Activated naive CD8-positive, alpha-beta T cell treated with anti-CD3 and anti-CD28 coated beads, Interleukin-2, amount 50 U/mL, for 24 hours (primary cell): ENCODE measurements around the gene SMPD3.

ENCODE experiments used
- ATAC-seq: fragments of 150-1000 bp; cut with Tn5 transposase; one replicate; pipeline ENCODE4 v1.10.0; 2021
- DNase-seq: peaks from one replicate; pipeline ENCODE4 v3.0.0; 2021
- H3K27ac Mint-ChIP-seq: one replicate; pipeline ENCODE4 v1.8.0; 2021; ENCODE audit warnings: mild to moderate bottlenecking, mixed read lengths
- H3K27me3 Mint-ChIP-seq: one replicate; pipeline ENCODE4 v1.8.0; 2021; ENCODE audit warnings: mixed read lengths
- H3K36me3 Mint-ChIP-seq: one replicate; pipeline ENCODE4 v1.8.0; 2021; ENCODE audit warnings: low read depth, mixed read lengths
- H3K4me1 Mint-ChIP-seq: one replicate; pipeline ENCODE4 v1.8.0; 2021; ENCODE audit warnings: mixed read lengths
- H3K4me3 Mint-ChIP-seq: one replicate; pipeline ENCODE4 v1.8.0; 2021; ENCODE audit warnings: mild to moderate bottlenecking, moderate library complexity, mixed read lengths
- H3K9me3 Mint-ChIP-seq: one replicate; pipeline ENCODE4 v1.8.0; 2021; ENCODE audit warnings: mixed read lengths

SMPD3 gene

DNA sequence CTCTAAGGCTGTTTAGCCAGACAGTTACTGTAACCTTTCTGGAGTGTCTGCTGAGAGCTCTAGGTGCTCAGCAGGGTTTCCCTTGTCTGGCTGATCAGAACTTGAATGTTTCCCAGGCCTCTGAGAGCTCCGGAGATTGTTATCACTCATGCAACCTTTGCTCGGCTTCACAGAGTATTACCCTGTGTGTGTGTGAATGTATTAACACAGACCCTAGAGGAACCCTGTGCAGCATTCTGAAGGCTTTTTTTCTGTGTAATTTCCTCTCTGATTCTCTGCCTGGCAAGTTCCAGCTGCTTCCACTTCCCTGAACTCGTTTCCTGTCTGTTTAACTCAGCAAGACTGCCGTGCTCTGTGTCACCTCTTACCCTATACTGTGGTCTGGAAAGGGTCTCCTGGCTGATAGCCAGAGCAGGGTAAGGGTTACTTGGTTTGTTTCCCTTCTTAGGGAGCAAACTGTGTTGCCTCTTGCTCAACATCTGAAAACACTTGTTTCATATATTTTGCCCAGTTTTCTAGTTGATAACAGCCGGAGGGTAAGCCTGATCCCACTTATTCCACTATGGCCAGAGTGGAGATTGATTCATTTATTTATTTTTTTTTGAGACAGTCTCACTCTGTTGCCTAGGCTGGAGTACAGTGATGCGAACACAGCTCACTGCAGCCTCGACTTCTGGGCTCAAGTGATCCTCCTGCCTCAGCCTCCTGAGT lies 115.7 kb downstream of the SMPD3 start:
- H3K27me3 Mint-ChIP-seq = no peaks in the 10 kb centered on the region
- peaks cover 40% of the 10 kb centered on the region for H3K36me3 Mint-ChIP-seq
- H3K4me3 Mint-ChIP-seq = no peak overlapping the region

DNA sequence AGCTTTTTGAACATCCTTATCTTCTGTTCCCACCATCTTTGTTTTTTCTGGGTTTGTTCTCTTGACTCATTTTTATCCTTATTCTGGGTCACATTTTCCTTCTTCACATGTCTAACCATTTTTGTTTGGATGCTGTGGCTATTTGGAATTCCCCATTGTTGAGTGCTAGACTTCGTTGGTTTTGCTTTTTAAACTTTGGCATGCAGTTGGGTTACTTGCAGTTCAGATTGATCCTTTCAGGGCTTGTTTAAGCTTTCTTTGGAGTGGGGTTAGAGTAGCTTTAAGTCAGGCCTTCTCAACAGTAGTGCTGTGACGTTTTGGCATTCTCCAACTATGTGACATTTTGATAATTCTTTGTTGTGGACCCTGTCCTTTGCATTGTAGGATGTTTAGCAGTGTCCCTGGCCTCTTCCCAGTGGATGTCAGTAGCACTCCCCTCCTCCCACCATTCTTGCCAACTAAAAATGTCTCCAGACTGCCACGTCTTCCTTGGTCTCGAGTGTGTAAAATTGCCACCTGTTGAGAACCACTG lies 116.4 kb downstream of the SMPD3 start:
- Mint-ChIP-seq H3K36me3 (peaks cover 38% of the 10 kb centered on the region), H3K4me1 (peaks cover 22% of the 10 kb centered on the region), H3K27me3 (no peaks in the 10 kb centered on the region), H3K27ac (peak overlapping the region; percentile 33), H3K9me3 (no peaks in the 10 kb centered on the region), H3K4me3 (no peak overlapping the region)
- ATAC-seq (no peak), DNase-seq (no peak)

More for the DNA sequence above, 115.7 kb downstream of the SMPD3 start:
- Mint-ChIP-seq H3K4me1 (peaks cover 18% of the 10 kb centered on the region), H3K27ac (peak overlapping the region; percentile 33), H3K9me3 (no peaks in the 10 kb centered on the region)
- no peak for ATAC-seq
- no peak for DNase-seq

DNA sequence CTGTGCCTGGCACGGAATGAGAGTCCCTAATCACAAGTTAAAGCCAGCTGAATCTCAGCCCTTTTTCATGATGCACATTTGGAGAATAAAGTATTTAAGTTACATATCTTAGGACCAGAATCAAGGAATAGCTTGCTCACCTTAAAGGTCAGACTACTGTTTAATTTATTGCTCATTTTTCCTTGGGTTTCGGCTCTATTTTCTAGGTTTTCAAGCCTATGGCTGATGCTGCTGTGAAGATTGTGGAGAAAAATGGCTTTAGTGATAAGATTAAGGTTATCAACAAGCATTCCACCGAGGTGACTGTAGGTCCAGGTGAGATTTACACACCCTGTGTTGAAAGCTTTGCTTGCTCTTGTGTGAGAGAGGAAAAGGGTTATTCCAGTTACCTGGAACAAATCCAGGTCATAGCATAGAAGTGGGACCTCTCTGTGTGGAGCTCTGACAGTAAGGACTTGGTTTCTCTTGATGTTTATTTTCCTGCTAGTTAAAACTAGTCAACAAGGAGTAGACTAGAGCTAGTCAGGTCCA lies 119.4 kb downstream of the SMPD3 start:
- no peak overlapping the region for H3K4me3 Mint-ChIP-seq
- no peaks in the 10 kb centered on the region for H3K9me3 Mint-ChIP-seq
- H3K27me3 Mint-ChIP-seq = no peaks in the 10 kb centered on the region
- DNase-seq (no peak), ATAC-seq (no peak)
- H3K36me3 Mint-ChIP-seq = peaks cover 34% of the 10 kb centered on the region
- H3K4me1 Mint-ChIP-seq = peaks cover 22% of the 10 kb centered on the region
- H3K27ac Mint-ChIP-seq = no peak overlapping the region

DNA sequence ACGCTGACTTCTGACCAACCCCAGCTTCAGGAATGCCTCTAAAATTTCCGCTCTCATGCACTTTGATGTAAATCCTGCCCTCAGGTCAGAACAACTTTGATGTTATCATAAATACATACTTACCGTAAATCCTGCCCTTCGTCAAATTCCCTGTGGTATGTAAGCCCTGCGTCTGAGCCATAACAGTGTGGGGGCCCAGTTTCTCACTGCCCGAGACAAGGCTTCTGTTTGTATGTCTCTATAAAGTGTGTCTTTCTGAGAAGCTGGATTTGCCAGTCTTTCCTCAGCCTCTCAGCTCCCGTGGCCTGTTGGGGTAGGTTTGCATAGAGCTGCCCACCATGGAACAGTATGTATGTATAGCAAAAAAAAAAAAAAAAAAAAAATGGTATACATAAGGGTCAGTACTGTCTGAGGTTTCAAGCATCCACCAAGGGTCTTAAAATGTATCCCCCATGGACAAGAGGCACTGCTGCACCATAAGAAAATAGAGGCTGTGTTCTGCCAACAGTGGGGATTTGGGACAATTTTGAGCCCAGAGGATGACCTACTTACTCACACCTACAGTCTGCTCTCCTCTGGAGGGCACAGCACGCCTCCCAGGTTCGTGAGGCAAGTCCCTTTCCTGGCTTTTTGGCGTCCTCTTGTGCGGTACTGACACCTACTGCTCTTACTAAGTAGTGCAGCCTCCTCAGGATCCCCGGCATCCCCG lies 120.0 kb downstream of the SMPD3 start:
- no peak overlapping the region for H3K4me3 Mint-ChIP-seq
- DNase-seq = peak; percentile 77
- ATAC-seq = peak; percentile 94
- H3K9me3 Mint-ChIP-seq = no peaks in the 10 kb centered on the region
- H3K27me3 Mint-ChIP-seq = no peaks in the 10 kb centered on the region
- H3K4me1 Mint-ChIP-seq = peaks cover 22% of the 10 kb centered on the region
- no peak overlapping the region for H3K27ac Mint-ChIP-seq
- H3K36me3 Mint-ChIP-seq = peaks cover 36% of the 10 kb centered on the region

DNA sequence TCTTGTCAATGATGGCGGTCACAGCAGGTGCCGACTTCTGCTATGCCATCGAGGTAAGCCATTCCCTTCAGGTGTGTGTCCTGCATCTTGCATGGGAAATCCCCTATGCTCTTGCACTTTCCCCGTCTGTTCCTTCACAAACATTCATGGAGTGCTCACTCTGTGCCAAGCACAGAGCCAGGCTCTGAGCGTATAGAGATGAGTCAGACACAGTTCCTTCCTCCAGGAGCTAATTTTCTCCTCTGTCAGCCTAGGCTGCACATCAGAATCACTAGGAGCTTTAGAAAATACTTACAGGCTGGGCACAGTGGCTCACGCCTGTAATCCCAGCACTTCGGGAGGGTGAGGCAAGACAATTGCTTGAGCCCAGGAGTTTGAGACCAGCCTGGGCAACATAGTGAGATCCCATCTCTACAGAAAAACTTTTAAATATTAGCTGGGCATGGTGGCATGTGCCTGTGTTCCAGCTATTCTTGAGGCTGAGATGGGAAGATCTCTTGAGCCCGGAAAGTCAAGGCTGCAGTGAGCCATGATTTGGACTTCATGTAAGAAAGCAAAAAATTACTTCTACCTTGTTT lies 123.4 kb downstream of the SMPD3 start:
- DNase-seq (no peak), ATAC-seq (no peak)
- Mint-ChIP-seq H3K27ac (no peak overlapping the region), H3K4me1 (peaks cover 18% of the 10 kb centered on the region), H3K27me3 (no peaks in the 10 kb centered on the region), H3K4me3 (no peak overlapping the region), H3K36me3 (peaks cover 34% of the 10 kb centered on the region), H3K9me3 (no peaks in the 10 kb centered on the region)

DNA sequence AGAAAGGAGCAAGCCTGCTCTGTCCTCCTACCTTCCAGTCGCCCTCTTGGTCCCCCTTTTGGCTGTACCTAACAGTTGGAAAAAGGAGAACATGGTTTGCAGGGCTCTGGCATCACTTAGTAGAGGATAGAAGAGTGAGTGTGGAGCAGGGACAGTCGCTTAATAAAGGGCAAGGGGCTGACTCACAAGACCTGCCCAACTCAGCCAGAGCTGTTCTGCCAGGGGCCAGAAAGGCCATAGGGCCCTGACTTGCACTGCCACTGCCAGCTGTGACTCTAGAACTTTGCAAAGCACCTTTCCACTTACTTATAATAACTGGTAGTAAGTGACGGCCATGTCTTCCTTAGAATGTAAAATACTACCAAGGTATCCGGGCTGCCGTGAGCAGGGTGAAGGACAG lies 124.0 kb downstream of the SMPD3 start:
- peaks cover 35% of the 10 kb centered on the region for H3K36me3 Mint-ChIP-seq
- no peak overlapping the region for H3K4me3 Mint-ChIP-seq

DNA sequence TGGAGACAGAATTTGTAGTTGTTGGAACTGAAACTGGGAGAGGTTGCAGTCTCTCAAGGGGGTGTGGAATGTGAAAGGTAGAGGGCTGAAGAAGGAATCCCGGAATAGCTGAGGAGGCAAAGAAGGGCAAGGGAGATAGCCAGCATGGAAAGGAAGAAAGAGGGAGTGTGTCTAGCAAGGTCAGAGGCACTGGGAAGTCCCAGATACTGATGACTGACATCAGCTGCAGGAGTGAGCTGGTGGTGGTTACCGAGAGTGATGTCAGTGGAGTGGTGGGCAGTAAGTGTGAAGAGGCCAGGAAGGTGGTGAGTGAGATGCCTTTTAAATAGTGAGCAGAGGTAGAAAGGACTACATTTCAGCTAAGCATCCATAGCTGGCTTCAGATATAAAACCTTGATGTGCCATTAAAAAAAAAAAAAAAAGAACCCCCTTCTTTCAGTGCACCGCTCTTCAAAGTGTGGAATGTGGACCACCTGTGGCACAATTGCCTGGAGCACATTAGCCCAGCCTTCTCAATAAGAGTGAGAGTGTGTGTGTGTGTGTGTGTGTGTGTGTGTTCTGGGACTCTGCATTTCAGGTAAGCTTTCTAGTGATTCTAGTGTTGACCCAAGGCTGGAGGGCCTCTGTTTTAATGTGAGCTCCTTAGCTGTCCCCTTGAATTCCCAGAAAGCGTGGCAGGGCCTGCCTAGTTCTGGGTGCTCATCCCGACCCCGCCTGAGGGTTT lies 129.0 kb downstream of the SMPD3 start:
- ATAC-seq (peak; percentile 100), DNase-seq (peak; percentile 67)
- peaks cover 23% of the 10 kb centered on the region for H3K4me1 Mint-ChIP-seq
- peak overlapping the region; percentile 78 for H3K27ac Mint-ChIP-seq
- H3K9me3 Mint-ChIP-seq = no peaks in the 10 kb centered on the region
- H3K27me3 Mint-ChIP-seq = no peaks in the 10 kb centered on the region
- peaks cover 33% of the 10 kb centered on the region for H3K36me3 Mint-ChIP-seq
- H3K4me3 Mint-ChIP-seq = peak overlapping the region; percentile 15

More for the DNA sequence above, 124.0 kb downstream of the SMPD3 start:
- Mint-ChIP-seq H3K4me1 (peaks cover 23% of the 10 kb centered on the region), H3K27ac (no peak overlapping the region), H3K27me3 (no peaks in the 10 kb centered on the region), H3K9me3 (no peaks in the 10 kb centered on the region)
- DNase-seq (no peak), ATAC-seq (no peak)

DNA sequence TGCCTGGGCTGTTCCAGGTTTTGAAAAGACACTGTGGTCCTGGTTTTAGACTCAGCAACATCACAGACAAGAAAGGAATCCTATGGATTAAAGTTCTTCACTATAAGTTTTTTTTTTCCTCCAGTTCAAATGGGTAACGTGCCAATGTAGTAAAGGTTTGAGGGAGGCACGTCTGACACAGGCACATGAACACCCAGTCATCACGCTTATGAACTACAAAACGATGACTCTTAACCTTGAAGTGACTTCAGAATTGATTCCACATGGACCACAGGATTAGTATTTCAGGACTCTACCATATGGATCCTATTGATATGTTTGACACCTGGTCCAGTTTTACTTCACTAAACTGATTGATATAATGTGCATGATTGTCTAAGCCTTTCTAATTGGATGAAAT lies 135.2 kb downstream of the SMPD3 start:
- Mint-ChIP-seq H3K9me3 (no peaks in the 10 kb centered on the region), H3K4me1 (peaks cover 40% of the 10 kb centered on the region), H3K4me3 (peak overlapping the region; percentile 58), H3K36me3 (peaks cover 27% of the 10 kb centered on the region), H3K27me3 (no peaks in the 10 kb centered on the region), H3K27ac (no peak overlapping the region)
- no peak for DNase-seq
- ATAC-seq = no peak

DNA sequence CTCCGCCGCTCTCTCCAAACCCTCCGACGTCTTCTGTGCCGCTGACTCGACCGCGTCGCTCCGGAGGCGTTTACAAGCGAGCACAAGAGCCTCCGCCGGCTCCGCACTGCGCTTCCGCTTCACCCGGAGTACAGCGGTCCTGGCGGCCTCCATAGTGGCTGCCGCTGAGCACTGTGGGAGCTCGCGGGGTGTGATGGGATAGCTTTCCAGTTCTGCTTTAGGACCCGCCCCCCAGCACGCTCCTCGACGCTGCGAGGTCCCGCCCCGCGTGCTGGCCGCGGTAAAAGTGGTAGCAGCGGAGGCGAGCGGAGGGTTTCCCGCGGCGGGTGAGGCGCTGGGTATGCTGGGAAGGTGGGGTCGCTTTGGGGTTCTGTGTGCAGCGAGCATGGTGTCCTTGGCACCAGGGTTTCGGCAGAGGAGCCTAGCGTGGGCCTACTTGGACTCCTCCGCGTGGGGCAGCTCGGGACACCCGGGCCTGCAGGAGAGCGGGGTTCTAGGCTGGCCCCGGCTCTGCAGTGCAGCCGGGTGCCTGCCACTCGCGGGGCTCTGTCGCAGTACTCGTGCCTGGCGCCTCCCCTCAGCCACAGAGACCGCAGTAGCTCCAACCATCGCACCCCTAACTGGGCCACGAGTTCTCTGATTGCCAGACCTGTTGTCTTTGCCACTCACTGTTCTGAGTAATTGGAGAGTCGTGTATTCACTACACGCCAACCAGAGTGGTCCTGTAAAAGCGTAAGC lies 137.4 kb downstream of the SMPD3 start, which contains the start of the genes PRMT7 and SLC7A6OS:
TSS of gene PRMT7 (plus strand) at position 246 of the 738 bp plus-strand sequence. CDS start 4,961 bp downstream, outside the sequence.
TSS of gene SLC7A6OS (minus strand) at position 173 of the 738 bp plus-strand sequence. CDS start at position 153, 20 bp downstream.
- no peaks in the 10 kb centered on the region for H3K9me3 Mint-ChIP-seq
- H3K27me3 Mint-ChIP-seq = no peaks in the 10 kb centered on the region
- ATAC-seq (peak; percentile 99), DNase-seq (peak; percentile 91)
- H3K27ac Mint-ChIP-seq = peak within 1 kb of the TSS; percentile 96
- H3K4me1 Mint-ChIP-seq = peaks cover 47% of the 10 kb centered on the region
- peak within 1 kb of the TSS; percentile 85 for H3K4me3 Mint-ChIP-seq
- peaks cover 32% of the 10 kb centered on the region for H3K36me3 Mint-ChIP-seq

DNA sequence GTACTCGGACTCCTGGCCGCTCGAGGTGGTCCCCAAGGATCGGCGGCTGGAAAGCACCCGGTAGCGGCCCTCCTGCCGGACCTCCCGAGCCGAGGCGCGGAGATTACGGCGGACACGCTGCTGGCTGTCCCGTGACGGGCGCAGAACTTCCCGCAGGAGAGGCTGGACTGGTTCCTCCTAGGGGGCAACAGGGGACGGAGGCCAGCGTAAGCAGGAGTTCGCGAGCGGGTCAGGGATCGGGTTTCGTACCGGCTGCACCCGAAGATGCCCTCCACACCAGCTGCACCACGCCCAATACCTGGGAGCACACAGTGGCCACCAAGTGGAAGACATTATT lies 137.9 kb downstream of the SMPD3 start:
- Mint-ChIP-seq H3K27me3 (no peaks in the 10 kb centered on the region), H3K4me1 (peaks cover 50% of the 10 kb centered on the region), H3K9me3 (no peaks in the 10 kb centered on the region), H3K4me3 (peak overlapping the region; percentile 85), H3K27ac (peak overlapping the region; percentile 96), H3K36me3 (peaks cover 32% of the 10 kb centered on the region)
- ATAC-seq (no peak), DNase-seq (no peak)

DNA sequence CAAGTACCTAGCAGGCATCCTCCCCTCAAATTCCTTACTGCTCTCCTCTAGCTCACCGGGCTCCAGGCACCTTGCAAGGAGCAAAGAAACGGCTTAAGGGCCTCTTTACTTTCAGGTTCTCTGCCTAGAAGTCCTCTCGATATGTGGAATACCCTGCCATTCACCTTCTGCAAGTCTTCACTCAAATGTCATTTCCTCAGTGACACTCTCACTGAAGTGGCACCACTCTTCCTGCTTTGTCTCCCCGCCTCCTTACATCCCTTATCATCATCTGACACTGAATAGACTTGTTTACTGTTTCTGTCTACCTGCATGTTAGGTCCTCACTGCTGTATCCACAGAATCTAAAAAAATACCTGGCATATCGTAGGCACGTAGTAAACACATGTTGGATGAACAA lies 138.5 kb downstream of the SMPD3 start:
- H3K27me3 Mint-ChIP-seq = no peaks in the 10 kb centered on the region
- H3K4me1 Mint-ChIP-seq = peaks cover 50% of the 10 kb centered on the region
- DNase-seq (no peak), ATAC-seq (no peak)
- H3K4me3 Mint-ChIP-seq = peak overlapping the region; percentile 85
- no peaks in the 10 kb centered on the region for H3K9me3 Mint-ChIP-seq
- H3K27ac Mint-ChIP-seq = peak overlapping the region; percentile 96
- H3K36me3 Mint-ChIP-seq = peaks cover 33% of the 10 kb centered on the region
